Suppressor macrophage treated with lipopolysaccharide for 1 hour (primary cell): Measurements from ENCODE around the gene PIK3R5.

Experiments
- DNase-seq, 3 donors: peaks; one replicate each; pipeline ENCODE4 v3.0.0-alpha.2; 2020 to 2022

The PIK3R5 gene, protein sequence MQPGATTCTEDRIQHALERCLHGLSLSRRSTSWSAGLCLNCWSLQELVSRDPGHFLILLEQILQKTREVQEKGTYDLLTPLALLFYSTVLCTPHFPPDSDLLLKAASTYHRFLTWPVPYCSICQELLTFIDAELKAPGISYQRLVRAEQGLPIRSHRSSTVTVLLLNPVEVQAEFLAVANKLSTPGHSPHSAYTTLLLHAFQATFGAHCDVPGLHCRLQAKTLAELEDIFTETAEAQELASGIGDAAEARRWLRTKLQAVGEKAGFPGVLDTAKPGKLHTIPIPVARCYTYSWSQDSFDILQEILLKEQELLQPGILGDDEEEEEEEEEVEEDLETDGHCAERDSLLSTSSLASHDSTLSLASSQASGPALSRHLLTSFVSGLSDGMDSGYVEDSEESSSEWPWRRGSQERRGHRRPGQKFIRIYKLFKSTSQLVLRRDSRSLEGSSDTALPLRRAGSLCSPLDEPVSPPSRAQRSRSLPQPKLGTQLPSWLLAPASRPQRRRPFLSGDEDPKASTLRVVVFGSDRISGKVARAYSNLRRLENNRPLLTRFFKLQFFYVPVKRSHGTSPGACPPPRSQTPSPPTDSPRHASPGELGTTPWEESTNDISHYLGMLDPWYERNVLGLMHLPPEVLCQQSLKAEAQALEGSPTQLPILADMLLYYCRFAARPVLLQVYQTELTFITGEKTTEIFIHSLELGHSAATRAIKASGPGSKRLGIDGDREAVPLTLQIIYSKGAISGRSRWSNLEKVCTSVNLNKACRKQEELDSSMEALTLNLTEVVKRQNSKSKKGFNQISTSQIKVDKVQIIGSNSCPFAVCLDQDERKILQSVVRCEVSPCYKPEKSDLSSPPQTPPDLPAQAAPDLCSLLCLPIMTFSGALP

DNA sequence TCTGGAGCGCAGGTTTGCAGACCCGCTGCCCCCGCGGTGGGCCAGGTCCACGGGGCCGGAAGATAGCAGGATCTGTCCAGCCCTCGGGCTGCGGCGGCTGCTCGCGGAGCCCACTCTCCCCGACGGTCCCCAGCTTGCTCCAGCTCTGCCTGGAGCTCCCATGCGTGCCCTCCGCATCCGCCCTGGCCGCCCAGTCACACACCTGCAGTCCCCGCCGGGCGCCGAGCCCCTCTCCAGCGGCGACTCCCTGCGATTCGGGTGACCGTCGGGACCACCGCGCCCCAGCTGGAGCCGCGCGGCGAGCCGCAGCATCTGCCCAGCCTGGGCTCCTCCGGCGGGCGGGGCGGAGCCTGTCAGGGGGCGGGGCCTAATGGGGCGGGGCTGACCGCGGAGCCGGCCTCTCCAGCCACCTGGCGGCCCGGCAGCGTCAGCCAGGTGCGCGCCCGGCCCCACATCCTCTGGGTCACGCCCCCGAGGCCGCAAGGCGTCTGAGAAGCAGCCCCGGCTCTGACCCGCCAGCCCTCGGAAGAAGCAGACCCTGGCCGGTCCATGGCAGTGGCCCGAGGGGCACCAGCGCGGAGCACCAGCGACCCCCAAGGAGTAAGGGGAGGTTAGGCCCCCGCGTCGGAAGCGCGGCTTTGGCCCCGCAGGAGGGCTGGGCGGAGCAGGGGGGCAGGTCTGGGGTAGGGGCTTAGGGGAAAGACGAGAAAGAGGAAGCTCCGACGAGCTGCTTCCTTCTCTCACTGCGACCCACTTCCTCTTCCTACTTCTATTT lies at the start of gene PIK3R5:
Gene PIK3R5, minus strand, starts transcription at position 314 of the 775 bp plus-strand sequence. CDS start 54,213 bp downstream, outside the sequence.
- DNase-seq, result peak; percentile 78 to 90 (median 83)

DNA sequence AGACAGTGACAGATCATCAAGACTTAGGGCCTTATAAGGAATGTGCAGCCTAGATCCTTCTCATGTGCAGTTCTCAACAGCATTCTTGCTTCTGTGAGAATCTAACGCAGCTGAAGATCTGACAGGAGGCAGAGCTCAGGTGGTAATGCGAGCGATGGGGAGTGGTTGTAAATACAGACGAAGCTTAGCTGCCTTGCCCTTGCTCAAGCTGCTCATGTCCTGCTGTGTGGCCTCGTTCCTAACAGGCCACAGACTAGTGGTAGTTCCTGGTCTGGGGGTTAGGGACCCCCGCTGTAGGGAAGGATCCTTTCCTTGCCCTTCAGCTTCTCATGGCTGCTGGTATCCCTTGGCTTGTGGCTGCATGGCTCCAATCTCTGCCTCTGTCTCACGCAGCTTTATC lies 45.5 kb upstream of the PIK3R5 start:
- DNase-seq, result no peak

DNA sequence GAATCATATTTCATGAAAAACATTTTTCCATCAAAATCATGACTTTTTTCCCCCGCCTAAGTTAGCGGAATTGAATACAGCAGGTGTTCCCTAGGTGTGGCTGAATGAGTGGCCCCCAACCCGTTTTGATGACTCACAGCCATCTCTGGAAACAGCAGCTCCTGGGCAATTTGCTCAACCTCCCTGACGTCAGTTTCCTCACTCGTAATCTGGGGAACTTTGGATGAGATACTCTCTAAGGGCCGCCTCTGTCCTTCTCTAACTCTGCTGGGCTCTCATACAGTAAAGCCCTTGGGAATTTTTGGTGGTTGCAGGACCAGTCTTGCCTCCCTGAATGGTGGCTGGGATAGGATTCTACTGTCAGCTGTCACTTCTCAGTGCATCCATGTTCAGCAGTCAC lies 44.2 kb upstream of the PIK3R5 start:
- peak; percentile 83 to 88 (median 88) for DNase-seq

DNA sequence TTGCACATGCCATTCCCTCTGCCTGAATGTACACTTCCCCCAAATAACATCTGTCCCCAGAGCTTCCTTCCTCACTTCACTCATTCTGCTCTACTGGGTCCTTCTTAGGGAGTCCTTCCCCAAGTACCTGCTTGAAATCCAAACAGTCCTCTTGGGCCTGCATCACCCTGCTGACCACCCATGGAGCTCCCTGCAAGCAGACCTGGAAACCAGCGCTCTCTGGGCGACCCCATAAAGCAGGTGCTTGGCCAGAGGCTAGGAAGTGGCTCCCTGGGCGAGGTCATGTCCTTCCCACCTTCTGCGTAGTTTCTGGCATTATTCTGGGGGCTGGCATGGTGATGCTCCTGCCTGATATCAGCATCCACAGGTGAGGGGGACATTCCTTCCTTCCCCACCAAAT lies 43.6 kb upstream of the PIK3R5 start:
- DNase-seq, result no peak

DNA sequence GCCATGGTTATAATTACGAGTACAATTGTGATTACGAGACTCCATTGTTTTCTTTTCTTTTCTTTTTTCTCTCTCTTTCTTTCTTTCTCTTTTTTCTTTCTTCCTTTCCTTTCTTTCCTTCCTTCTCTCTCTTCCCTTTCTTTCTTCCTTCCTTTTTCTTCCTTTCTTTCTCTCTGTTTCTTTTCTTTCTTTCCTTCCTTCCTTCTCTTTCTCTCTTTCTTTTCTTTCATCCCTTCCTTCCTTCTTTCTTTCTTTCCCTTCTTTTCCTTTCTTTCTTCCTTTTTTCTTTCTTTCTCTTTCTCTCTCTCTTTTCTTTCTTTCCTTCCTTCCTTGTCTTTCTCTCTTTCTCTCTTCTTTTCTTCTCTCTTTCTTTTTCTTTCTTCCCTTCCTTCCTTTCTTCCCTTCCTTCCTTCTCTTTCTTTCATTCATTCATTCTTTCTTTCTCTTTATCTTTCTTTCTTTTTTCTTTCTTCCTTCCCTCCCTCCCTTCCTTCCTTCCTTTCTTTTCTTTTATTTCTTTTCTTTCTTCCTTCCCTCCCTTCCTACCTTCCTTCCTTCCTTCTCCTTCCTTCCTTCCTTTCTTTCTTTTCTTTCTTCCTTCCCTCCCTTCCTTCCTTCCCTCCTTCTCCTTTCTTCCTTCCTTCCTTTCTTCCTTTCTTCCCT lies 41.7 kb upstream of the PIK3R5 start:
- DNase-seq, result no peak

DNA sequence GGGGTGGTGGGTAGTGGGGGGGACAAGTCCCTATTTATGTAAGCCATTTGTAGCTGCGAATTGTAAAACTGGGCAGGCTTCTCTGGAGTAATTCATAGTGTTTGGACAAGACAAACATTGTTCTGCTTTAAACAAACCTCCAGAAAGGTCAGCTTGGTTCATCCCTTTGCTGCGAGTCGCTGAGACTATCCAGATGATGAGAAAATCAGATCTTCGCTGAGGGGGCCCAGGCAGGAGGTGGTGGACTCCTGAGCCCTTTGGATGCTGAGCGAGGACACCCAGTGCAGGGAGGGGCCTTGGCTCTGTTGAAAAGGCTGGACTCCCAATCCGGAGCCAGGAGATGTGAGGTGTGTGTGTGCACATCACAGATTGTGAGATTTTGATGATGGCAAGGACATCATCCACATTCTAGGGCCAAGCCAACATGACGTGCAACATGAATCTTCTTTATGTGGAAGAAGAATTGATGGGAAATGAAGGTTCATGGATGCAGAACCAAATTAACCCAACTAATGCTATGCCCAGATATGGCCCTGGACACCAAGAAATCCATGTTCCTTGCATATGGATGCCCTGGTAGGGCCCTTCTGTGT lies 40.8 kb upstream of the PIK3R5 start:
- DNase-seq, result no peak

DNA sequence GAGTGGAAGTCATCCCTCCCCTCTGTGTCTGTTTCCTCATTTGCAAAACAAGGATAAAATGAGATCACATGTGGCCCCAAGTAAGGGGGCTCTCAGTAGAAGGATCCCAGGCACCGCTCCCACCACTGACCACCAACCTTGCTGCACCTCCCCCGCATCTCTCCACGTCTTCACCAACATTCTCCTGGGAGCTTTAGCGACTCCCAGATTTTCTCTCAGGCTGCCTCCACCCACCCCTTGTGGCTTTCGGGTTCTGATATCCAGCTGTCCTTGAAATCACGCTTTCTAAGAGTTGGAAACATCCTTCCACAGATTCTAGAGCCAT lies 39.4 kb upstream of the PIK3R5 start:
- no peak for DNase-seq

DNA sequence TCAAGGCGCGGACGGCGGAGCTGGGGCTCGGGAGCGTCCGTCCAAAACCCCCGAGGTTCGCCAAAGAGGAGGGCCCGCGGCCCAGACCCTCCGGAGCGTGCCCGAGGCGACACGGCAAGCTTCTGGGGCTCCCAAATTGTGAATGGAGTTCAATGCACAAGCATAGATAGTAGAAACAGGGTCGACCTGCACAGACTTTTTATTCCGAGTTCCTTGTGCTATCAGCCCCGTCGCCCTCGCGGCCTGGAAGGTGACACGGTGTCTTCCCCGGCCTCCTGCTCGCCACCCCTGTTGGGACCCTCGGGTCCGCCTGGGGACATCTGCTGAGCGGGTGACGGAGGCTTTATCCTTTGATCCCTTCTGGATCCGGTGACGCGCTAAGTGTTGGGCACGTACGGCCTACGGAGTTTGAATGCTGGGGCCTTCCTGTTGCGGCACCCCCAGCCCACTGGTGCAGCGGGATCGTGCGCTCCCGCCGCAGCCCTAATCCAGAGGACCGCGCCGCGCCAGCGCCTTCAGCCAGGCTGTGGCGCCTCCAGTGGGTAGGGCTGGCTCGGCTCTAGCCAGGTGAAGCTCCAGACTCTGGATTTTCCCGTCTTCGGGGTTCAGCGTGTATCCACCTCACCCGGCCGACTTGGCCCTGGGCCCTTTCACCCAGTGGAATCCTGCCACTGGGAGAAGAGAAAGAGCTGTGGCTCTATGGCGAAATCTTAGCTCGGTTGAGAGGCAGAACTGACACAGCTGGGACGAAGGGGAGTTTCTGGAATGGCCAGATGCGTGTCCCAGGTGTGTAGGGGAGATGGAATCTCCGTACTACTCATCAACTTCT lies 38.8 kb upstream of the PIK3R5 start:
- peak in 2 of 3 donors; percentile 33 to 40 for DNase-seq

DNA sequence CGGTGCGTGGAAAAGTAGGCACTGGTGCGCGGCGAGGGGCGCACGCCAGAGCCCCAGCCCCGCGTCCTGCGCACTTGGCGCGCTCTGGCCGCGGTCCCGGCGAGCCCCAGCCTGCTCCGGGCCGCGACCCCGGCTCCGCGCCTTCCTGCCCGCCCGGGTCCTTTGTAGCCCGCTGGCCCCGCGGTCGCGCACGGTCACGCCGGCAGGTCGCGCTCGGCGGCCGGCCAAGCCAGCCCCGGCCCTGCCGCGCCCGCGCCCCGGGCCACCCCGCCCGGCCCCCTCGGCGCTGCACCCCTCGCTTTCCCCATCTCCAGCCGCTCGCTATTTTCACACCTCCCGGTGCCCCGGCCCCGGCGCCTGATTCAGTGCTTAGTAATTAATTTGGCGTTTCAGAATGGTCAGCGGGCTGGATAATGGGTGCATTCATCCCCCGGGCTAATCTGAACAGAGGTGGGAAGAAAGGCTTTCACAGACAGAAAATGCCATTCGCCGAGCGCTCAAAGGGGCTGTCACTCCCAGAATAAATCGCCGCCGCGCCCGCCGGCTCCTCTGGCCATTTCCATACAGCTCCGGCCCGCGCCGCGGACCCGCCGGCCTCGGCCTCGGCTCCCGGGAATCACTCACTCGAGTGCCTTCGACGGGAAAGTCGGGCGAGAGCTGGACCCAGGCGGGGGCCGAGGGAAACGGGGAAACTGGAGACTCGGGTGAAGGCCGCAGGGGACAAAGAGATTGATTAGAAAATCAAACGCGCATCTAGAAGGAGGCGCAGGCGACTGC lies 38.0 kb upstream of the PIK3R5 start:
- peak in 1 of 3 donors; percentile 39 for DNase-seq

DNA sequence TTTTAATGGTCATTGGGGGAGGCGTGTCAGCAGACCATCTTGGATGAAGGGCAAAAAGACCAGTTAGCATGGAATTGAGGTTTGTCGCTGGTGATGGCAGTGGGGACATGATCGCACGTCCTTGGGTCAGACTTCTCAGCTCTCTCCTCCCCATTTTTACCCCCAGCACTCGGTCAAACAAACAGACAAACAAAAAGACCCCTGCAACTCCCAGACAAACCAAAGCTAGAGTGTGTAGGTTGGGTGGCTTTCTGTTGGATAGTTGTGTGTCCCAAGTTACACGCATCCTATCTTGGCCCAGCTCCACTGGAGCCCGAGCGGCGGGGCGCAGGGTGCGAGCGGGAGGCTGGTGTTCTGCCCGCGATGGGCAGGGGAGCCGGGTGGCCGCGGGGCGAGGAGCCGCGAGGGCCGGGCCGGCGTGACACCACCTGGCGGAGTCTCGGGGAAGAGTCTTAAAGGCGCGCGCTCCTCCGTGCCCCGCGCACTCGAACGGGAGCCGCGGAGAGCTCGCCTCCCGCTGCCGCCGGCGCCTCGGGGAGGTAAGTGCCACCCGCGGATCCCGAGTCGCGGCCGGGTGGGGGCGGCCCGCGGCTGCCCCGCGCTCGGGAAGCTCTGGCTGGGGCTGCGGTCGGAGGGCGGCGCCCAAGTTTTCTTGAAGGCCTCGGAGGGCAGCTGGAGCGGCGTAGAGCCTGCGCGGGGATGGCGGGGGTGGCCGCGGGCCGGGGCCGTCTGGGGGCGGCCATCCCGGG lies 37.3 kb upstream of the PIK3R5 start:
- DNase-seq, result peak in 2 of 3 donors; percentile 52 to 72

DNA sequence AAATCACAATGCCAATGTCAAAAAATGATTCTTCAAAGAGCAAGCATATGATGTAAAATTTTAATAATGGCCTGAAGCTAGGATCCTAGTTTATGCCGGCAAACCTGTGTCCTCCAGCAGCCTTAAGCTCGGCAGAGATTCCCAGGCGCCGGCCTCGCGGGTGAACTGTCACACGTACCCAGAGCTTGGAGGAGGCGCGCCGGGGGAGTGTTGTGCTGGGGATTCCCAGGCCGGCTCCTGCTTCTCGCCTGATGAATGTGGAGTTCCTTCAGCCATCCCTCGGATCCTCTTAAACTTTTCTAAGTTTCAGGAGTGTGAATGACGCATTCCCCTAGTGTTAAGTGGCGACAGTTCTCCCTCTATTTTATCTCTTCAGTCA lies 36.7 kb upstream of the PIK3R5 start:
- peak; percentile 84 to 92 (median 86) for DNase-seq

DNA sequence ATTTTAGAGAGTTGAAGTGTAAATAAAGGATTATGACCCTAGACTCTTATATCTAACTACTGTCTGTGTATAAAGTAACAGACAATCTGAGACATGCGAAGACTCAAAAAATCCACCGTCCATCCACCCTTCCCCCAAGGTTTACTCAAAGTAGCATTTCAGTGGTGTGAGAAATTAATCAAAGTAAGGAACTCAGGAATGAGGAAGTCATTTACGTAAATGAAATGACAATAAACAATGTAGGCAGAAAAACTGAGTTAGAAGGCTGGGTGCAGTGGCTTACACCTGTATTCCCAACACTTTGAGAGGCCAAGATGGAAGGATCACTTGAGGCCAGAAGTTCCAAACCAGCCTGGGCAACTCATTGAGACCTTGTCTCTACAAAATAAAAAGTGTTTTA lies 36.1 kb upstream of the PIK3R5 start:
- no peak for DNase-seq

DNA sequence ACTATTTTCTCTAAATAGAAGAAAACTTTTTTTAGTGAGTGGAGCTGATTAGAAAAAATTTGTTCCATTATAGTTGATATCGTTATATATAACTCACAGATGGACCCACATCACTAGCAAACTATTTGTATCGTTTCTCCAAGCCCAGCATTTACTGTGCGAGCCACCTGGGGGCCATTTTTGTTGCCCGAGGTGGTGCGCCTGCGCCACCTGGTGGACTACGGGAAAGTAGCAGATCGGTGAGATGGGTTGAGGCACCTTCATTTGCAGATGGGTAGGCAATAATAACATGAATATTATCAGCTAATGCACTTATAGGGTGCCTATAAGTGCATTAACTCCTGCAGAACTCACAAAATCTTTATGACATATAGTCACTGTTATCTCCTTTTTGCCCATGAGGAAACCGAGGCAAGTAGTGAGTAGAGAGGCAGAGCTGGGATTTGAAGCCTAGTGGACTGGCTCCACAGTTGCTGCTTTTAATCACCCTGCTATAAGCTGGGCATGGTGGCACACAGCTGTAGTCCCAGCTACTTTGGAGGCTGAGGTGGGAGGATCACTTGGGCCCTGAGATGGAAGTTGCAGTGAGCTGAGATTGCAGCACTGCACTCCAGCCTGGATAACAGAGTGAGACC lies 32.6 kb upstream of the PIK3R5 start:
- peak; percentile 82 to 89 (median 87) for DNase-seq

DNA sequence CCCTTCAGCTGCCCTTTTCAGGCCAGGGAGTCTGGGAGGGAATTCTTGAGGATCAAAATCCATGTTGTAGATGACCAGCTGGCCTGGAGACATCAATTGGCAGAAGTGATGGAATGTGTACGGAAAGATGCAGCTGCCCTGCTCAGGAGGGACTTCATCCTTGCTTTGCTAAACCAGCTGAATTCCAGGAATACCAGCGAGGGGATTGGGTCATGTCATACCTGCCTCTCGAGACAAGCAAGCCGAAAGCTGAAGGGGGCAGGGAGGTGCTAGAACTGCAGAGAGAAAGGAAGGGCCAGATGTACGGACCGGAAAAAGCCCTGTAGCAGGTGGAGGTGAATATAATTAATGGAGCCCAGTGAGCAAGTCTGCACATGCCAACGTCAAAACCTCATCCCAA lies 30.2 kb upstream of the PIK3R5 start:
- no peak for DNase-seq

DNA sequence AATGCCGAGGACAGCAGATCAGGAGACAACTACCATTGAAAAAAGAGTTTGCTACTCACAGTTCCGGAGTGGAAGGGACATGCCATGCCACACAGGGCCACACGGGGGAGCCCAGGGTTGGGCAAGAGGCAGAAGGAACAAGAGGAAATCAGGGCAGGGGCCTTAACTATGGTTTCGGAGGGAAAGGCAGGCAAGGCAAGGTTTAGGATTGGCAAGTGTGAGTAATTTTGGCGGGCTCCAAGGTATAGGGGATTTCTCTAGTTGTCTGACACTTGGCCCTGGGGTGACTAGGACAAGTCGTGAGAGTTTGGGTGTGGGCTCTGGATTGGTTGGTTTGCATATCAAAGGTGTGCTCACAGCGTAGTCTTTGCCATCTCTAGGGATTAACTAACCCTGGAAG lies 28.8 kb upstream of the PIK3R5 start:
- peak; percentile 76 to 86 (median 80) for DNase-seq

DNA sequence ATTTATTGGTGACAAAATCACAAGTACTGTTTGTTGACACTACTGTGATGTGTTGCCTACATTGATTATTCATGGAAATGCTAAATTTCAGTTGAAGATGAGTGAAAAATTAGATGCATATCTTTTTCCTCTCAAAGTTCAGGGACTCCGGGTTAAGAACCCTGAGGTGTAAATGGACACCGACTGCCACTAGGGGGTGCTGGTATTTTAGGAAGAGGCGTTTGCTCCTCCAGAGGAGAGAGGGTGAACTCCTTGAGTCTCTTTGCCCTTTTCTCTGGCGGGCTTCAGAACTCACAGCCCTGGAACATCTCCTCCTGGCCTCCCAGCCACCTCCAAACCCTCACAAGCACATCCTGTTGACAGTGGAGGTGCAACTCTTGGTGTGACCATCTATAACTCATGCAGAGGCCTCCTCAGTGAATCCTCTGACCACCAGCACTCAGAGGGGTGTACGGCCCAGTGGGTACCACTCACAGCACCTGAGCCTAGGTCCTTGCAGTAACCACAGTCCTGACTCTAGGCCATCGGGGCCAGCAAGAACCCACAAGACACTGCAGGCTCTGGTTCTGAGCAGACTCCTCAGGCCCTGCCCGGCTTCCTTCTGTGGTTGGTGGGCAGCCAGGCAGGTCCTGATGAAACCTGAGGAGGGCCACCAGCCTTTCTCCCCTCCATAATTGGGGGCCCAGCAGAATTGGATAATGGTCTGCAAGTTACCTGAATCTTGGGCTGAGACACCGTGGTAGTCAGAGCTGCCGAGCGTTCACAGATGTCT lies 26.2 kb upstream of the PIK3R5 start:
- DNase-seq, result peak; percentile 85 to 90 (median 86)

DNA sequence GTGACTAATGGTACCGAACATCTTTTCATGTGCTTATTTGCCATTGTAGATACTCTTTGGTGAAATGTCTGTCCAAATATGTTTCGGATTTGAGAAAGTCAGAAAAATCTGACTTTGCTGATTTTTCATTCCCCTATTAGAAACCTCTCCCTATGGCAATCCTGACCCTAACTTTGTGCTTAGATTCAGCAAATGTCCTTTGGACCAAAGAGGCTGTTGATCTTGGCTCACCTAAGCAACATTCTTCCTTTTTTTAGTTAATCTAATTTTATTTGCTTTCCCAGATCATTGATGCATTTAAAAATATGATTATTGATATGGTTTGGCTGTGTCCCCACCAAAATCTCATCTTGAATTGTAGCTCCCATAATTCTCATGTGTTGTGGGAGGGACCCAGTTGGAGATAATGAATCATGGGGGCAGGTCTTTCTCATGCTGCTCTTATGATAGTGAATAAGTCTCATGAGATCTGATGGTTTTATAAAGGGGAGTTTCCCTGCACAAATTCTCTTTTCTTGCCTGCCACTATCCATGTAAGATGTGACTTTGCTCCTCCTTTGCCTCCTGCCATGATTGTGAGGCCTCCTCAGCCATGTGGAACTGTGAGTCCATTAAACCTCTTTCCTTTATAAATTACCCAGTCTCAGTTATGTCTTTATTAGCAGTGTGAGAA lies 22.9 kb upstream of the PIK3R5 start:
- peak; percentile 44 to 67 (median 48) for DNase-seq

DNA sequence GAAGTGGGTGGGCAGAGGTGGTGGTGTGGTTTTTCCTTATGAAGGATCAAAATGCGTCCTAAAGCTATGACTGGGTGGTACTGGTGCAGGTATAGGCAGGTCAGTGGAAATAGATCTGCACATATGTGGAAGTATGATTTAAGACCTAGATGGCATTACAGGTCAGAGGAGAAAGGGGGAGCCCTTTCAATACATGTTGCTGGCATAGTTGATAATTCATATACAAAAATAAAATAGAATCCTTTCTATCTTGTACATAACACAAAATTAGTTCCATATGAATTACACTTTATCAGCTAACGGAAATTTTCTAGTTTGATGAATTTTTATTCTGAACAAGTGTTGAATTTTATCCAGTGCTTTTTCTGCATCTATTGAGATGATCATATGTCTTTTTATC lies 20.8 kb upstream of the PIK3R5 start:
- DNase-seq, result no peak
